Neural crest cell (in vitro differentiated cells): ENCODE measurements around the gene CTSH. TPM values are rescaled to one million over a fixed set of nuclear protein-coding genes. Genes with fewer than 3 reads are reported as not detected.

Experiments
- DNase-seq: peaks from one replicate; pipeline ENCODE4 v3.0.0; 2021; ENCODE audit warnings: low read depth, mixed read lengths, low spot score
- H3K27ac Mint-ChIP-seq: one replicate; pipeline ENCODE4 v1.8.0; 2021; ENCODE audit warnings: mild to moderate bottlenecking, mixed read lengths; ENCODE audit not compliant: unreplicated experiment
- H3K27me3 Mint-ChIP-seq: 2 replicates; pipeline ENCODE4 v1.8.0; 2021; ENCODE audit warnings: low read depth, mild to moderate bottlenecking, mixed read lengths
- H3K36me3 Mint-ChIP-seq: 2 replicates; pipeline ENCODE4 v1.8.0; 2021; ENCODE audit warnings: low read depth, mild to moderate bottlenecking, mixed read lengths
- H3K4me1 Mint-ChIP-seq: 2 replicates; pipeline ENCODE4 v1.8.0; 2021; ENCODE audit warnings: mixed read lengths
- H3K4me3 Mint-ChIP-seq: one replicate; pipeline ENCODE4 v1.8.0; 2021; ENCODE audit warnings: mild to moderate bottlenecking, mixed read lengths
- H3K9me3 Mint-ChIP-seq: 2 replicates; pipeline ENCODE4 v1.8.0; 2021; ENCODE audit warnings: mixed read lengths
- total RNA-seq: library from RNA; stranded (reverse); gene quantifications from 2 replicates; pipeline ENCODE4 v1.2.1, GENCODE V29; 2021
- TF ChIP-seq, protein P1 (sequence below): fragments of 200-600 bp; sonication (generic); conservative IDR thresholded peaks from 2 replicates; pipeline ENCODE4 v1.5.0; 2021; ENCODE audit warnings: antibody characterized with exemption, mild to moderate bottlenecking

Gene CTSH
- total RNA-seq, 1 donor from 2014 or later = 7.3 TPM

DNA sequence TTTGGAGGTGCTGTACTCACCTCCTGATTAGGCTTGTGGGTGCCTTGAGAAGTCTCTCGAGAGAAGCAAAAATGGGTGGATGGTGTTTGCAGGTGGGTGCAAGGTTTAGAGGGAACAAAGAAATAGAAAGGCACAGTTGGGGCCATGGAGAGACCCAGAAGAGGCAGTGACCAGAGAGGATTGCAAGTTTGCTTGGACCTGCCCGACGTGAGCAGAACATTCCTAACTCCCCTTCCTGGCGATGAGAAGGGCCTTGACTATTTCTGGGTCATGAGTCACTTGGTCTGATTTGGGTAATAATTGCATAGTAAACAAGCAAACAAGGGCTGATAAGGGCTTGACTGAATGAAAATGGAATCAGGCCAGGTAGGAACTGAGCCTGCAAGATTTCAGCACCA is 7.0 kb upstream of the CTSH start:
- Mint-ChIP-seq H3K9me3 (no peaks in the 10 kb centered on the region), H3K4me3 (no peak overlapping the region), H3K27me3 (peaks cover 20% of the 10 kb centered on the region), H3K27ac (no peak overlapping the region), H3K36me3 (no peaks in the 10 kb centered on the region), H3K4me1 (no peaks in the 10 kb centered on the region)
- TF ChIP-seq, protein P1, sequence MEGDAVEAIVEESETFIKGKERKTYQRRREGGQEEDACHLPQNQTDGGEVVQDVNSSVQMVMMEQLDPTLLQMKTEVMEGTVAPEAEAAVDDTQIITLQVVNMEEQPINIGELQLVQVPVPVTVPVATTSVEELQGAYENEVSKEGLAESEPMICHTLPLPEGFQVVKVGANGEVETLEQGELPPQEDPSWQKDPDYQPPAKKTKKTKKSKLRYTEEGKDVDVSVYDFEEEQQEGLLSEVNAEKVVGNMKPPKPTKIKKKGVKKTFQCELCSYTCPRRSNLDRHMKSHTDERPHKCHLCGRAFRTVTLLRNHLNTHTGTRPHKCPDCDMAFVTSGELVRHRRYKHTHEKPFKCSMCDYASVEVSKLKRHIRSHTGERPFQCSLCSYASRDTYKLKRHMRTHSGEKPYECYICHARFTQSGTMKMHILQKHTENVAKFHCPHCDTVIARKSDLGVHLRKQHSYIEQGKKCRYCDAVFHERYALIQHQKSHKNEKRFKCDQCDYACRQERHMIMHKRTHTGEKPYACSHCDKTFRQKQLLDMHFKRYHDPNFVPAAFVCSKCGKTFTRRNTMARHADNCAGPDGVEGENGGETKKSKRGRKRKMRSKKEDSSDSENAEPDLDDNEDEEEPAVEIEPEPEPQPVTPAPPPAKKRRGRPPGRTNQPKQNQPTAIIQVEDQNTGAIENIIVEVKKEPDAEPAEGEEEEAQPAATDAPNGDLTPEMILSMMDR = no peak
- DNase-seq = no peak

GRCh38 chr15:78950902-78951840 is 6.3 kb upstream of the CTSH start:
- Mint-ChIP-seq H3K4me1 (no peaks in the 10 kb centered on the region), H3K9me3 (no peaks in the 10 kb centered on the region), H3K27ac (no peak overlapping the region), H3K27me3 (peaks cover 25% of the 10 kb centered on the region), H3K4me3 (no peak overlapping the region), H3K36me3 (no peaks in the 10 kb centered on the region)
- DNase-seq = no peak
- TF ChIP-seq, protein P1 = peak; percentile 25

- H3K9me3 Mint-ChIP-seq = no peaks in the 10 kb centered on the region
- H3K4me1 Mint-ChIP-seq = no peaks in the 10 kb centered on the region
- H3K27me3 Mint-ChIP-seq = peaks cover 26% of the 10 kb centered on the region
- no peak for DNase-seq
- no peaks in the 10 kb centered on the region for H3K36me3 Mint-ChIP-seq
- TF ChIP-seq, protein P1 = no peak
- H3K4me3 Mint-ChIP-seq = no peak overlapping the region
- no peak overlapping the region for H3K27ac Mint-ChIP-seq
Measured at GRCh38 chr15:78950343-78950742, 5.5 kb upstream of the CTSH start.

GRCh38 chr15:78949461-78949860 is 4.6 kb upstream of the CTSH start:
- H3K9me3 Mint-ChIP-seq = no peaks in the 10 kb centered on the region
- H3K4me3 Mint-ChIP-seq = no peak overlapping the region
- no peak for DNase-seq
- H3K27me3 Mint-ChIP-seq = peaks cover 30% of the 10 kb centered on the region
- no peaks in the 10 kb centered on the region for H3K36me3 Mint-ChIP-seq
- TF ChIP-seq, protein P1 = no peak
- peak overlapping the region; percentile 2 for H3K27ac Mint-ChIP-seq
- H3K4me1 Mint-ChIP-seq = no peaks in the 10 kb centered on the region

GRCh38 chr15:78947506-78947905 is 2.7 kb upstream of the CTSH start:
- Mint-ChIP-seq H3K27ac (no peak overlapping the region), H3K4me3 (peak overlapping the region; percentile 49), H3K4me1 (no peaks in the 10 kb centered on the region), H3K9me3 (no peaks in the 10 kb centered on the region), H3K36me3 (no peaks in the 10 kb centered on the region), H3K27me3 (peaks cover 47% of the 10 kb centered on the region)
- DNase-seq = no peak
- TF ChIP-seq, protein P1 = no peak
